HG03439 (cell line): Measurements from ENCODE around the gene PDE6H.

Experiments
- ATAC-seq: cut with Tn5 transposase; IDR thresholded peaks from one replicate; pipeline ENCODE4 v1.9.1; 2021; ENCODE audit warnings: mild to moderate bottlenecking, moderate library complexity; ENCODE audit not compliant: unreplicated experiment

The PDE6H gene

GRCh38 chr12:14950982-14951746 lies 21.7 kb upstream of the PDE6H start:
- ATAC-seq: no peak

DNA sequence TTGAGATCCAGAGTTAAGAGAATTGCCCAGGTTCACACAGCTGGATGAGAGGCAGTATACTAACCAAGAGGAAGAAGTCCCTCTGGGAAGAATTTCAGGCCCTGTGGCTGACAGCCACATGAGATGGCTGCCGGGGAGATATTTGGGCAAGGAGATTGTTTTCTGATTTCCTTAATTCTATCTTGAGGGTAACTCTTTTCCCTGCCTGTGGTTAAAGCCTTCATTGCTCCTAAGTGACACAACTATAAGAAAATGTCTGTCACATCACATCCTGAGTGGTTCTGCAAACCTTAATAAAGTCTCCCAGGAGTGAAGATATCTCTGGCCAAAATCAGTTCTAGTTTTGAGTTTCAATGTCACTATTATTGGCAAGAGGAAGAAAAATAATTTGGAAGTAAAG lies 21.0 kb upstream of the PDE6H start:
- no peak for ATAC-seq

DNA sequence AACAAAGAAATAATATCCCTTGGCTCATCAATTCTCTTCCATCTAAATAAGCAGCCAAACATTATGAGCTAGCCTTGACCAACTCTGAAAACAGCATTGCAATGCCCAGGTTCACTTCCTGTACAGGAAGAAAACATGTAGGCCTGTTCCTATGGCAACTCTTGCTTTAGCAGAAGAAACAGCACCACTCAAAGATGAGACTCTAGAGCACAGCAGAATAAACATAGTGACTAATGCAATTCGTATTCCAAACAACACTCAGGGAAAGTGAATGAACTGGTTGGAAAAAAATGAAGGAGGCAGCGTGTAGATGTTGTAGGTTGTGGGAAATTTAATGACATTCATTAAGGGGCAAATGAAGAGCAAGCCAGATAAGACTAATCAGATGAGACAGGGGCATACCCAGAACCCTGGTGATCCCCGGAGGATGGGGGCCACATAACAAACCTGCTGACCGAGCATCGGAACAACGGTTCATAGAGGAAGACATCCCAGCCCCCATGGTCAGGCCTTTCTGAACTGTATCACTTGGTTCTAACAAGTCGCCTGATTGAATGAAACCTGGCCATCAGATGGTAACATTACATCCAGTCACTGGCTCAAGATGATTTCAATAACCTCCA lies 20.4 kb upstream of the PDE6H start:
- ATAC-seq: peak; percentile 63

DNA sequence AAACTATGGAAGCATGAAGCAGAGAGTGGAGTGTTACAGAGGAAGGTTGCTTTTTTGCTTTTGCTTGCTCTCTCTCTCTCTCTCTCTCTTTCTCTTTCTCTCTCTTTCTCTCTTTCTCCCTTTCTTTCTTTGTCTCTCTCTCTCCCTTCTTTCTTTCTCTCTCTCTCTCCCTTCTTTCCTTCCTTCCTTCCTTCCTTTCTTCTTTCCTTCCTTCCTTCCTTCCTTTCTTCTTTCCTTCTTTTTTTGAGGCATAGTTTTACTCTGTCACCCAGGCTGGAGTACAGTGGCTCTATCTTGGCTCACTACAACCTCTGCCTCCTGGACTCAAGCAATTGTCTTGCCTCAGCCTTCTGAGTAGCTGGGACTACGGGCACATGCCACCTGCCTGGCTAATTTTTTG lies 19.1 kb upstream of the PDE6H start:
- ATAC-seq: no peak

DNA sequence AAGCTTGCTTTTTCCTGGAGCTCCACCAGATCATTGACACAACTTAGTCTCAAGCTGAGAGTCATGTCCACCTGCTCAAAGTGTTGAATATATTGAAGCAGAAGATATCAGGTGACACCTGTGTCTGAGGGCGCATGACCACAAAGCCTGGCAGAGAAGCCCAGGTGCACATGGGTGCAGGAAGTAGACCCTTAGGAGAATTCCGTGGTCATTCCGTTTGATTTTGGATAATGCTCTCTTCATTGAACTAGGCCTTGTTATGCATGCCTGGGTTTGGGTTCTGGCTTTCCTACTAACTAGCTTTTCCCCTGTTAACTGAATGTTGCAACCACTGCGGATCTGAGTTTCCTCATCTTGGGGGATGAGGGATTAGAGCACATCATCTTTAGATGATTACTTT lies 18.6 kb upstream of the PDE6H start:
- ATAC-seq: no peak

DNA sequence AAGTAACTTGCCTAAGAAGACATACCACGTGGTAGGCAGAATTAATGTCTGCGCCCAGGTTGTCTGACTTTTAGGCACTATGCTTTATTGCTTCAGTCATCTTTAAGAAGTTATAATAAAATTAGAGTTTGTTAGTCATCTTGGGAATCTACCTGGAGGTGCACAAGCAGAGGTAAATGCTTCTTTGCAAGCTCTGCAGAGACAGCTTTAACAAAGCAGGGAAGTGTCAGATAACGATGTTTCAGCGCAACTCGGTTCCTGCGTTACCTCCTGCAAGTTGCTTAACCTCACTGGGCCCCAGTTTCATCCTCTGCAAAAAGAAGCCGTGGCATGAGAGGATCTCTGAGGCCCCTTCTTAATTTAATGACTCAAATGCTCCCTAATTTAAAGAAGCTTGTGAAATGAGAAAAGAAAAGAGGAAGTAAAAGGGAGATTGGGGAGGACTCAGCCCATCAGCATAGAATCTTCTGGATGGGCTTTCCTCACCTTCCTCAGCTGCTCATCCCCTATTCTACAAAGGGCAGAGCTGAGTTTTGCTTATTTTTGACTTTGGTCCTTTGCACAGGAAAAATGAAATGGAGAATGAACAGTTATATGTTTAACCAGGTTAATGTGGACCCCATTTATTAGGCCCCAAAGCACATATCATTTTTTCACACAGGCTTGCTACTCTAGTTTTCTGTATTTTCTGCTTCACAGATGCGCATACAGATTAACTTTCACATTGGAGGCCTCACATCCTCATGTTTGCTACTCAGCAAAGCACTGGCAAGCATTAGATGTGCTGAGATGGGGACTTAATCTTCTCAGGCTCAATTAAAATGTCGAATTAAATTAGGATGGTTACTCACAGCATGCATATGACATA lies 16.6 kb upstream of the PDE6H start:
- no peak for ATAC-seq

- no peak for ATAC-seq
These were observed 15.9 kb upstream of the PDE6H start for GRCh38 chr12:14956905-14957304.

- no peak for ATAC-seq
These were observed 15.2 kb upstream of the PDE6H start for GRCh38 chr12:14957551-14958168.

GRCh38 chr12:14958361-14959125 lies 14.3 kb upstream of the PDE6H start:
- ATAC-seq: no peak

DNA sequence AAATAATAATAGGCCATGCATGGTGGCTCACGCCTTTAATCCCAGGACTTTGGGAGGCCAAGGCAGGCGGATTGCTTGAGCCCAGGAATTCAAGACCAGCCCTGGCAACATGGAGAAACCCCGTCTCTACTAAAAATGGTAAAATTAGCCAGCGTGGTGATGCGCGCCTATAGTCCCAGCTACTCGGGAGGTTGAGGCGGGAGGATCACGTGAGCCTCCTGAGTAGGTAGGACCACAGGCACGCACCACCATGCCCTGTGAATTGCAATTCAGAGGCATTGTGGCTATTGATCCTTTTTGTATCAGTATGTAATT lies 13.8 kb upstream of the PDE6H start:
- ATAC-seq: no peak

DNA sequence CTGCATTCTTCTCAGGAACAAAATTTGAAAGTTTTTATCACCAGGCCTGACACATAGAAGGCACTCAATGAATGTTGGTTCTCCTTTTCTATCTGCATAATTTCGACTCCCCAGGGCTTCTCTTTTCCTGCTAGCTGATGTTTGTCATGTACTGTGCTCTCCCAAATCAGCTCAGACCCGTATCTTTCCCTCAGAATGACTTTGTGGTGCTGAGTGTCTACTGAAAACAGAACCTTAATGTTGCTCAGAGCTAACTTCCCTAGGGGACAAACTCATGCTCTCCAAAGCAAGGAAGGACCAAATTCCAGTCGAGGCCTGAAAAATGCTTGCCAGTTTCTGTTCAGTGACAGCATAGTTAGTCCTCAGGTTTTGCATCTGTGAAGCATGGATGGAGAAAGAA lies 13.4 kb upstream of the PDE6H start:
- no peak for ATAC-seq

GRCh38 chr12:14959916-14960496 lies 12.8 kb upstream of the PDE6H start:
- ATAC-seq: no peak

- peak; percentile 38 for ATAC-seq
These were observed 12.0 kb upstream of the PDE6H start for GRCh38 chr12:14960548-14961465.

DNA sequence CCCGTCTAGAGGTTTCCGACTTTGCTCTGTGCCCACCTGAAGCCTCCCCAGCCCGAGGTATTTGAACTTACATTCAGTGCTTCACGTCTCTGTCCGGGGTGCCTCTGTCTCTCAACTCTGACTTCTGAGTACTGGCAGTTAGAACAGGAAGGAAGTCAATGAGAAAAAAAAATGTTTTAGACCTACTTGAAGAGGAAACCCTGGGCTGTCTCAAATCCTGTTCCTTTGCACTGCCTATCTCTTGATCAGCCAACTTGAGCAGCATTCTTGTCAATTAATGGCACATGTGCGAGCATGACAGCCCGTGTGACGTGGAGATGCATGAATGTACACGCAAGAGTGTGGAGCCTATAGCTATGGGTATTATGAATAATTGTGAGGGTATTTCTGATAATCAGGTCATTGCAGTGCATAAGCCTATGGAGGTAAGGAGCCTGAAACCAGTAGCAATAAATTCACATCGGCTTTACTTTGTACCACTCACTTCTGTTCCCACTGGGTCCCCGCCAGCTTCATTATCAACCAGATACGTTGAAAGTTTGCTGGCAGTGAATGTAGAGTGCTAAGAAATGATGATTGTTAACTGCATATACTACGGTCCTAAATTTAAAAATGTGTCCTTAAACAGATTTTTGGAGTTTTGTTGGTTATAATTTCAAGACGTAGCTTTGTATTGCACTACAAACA lies 11.2 kb upstream of the PDE6H start, which contains the start of gene ARHGDIB:
Gene ARHGDIB, minus strand, starts transcription at position 136 of the 687 bp plus-strand sequence. CDS start 10,889 bp downstream, outside the sequence.
- peak; percentile 61 for ATAC-seq

- ATAC-seq: no peak
These were observed 10.7 kb upstream of the PDE6H start for GRCh38 chr12:14962153-14962539.

DNA sequence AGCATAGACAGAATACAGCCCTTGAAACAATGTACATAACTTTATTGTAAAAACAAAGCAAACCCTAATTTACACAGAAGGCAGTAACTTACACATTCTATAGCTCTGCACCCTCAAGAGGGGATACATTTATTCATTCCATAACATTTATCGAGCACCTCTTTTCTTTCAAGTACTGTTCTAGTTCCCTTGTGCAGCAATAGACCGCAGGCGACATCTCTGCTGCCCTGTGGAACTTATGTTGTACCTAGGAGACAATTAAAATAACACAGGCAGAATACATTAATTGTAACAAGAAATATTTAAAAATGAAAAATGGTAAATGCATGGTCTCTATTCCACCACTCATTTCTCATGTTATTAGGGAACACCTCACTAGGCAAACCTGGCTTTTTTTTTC lies 10.0 kb upstream of the PDE6H start:
- no peak for ATAC-seq

DNA sequence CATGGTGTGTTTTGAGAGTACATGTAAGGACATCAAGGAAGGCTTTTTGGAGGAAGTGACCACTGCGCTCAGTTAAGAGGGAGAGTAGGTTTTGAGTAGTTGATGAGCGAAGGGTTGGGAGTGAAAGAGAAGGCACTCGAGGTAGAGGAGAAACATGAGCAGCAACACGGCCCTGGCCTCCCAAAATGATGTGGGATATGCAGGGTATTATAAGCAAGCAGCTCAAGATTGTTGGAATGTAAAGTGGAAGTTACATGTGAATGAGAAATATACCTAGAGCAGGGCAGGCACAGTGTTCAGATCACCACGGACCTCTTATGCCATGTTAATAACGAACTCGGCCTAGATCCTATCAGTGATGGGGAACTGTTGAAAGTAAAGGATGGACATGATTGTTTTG lies 9.3 kb upstream of the PDE6H start:
- ATAC-seq: no peak

DNA sequence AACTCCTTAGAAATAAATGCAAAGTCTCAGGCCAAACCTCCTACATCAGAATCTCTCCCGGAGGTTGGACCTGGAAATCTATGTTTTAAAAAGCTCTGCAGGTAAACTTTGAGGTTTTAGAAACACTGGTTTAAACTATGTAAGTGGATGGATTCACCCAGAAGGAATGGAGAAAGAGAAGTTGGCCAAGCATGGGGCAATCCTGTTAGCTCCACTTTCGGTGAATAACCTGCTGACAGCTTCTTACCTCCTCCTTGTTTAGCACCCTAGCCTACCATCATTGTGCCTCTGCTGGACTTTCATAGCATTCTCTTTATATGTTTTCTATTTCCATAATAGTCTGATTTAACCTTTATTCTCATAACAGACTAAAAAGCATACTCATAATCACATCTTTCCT lies 8.4 kb upstream of the PDE6H start:
- ATAC-seq: no peak

- ATAC-seq: no peak
These were observed 7.6 kb upstream of the PDE6H start for GRCh38 chr12:14965221-14965620.
